ENCODE results near the gene C16orf96.

GRCh38 chr16:4606354-4606753 lies 50.2 kb downstream of the C16orf96 start:
- TF ChIP-seq, protein P1, sequence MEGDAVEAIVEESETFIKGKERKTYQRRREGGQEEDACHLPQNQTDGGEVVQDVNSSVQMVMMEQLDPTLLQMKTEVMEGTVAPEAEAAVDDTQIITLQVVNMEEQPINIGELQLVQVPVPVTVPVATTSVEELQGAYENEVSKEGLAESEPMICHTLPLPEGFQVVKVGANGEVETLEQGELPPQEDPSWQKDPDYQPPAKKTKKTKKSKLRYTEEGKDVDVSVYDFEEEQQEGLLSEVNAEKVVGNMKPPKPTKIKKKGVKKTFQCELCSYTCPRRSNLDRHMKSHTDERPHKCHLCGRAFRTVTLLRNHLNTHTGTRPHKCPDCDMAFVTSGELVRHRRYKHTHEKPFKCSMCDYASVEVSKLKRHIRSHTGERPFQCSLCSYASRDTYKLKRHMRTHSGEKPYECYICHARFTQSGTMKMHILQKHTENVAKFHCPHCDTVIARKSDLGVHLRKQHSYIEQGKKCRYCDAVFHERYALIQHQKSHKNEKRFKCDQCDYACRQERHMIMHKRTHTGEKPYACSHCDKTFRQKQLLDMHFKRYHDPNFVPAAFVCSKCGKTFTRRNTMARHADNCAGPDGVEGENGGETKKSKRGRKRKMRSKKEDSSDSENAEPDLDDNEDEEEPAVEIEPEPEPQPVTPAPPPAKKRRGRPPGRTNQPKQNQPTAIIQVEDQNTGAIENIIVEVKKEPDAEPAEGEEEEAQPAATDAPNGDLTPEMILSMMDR (IDR thresholded peaks at IDR 0.05): no peak
- no peak for TF ChIP-seq POLR2AphosphoS5 (IDR thresholded peaks at IDR 0.05; ENCODE audit: low read depth, low read length)
- TF ChIP-seq TCF7L2 (IDR thresholded peaks at IDR 0.05; ENCODE audit: low read depth, low read length): no peak
- TF ChIP-seq REST (IDR thresholded peaks at IDR 0.05; ENCODE audit: insufficient read depth in 1 of 2, low read depth in 2 of 2, low read length in 1 of 2): no peak

All from Panc1 (cell line).